IMR-90 (cell line): ENCODE data around the gene MPI. TPM values are rescaled to one million over a fixed set of nuclear protein-coding genes. Genes with fewer than 3 reads are reported as not detected.

Experiments
- ATAC-seq: fragments of 200-7000 bp; cut with Tn5 transposase; 2 replicates; pipeline ENCODE4 v1.9.1; 2020; ENCODE audit warnings: low read depth, mild to moderate bottlenecking, moderate library complexity
- BruUV-seq: library from RNA; stranded (reverse); fragments of 400-500 nt; replicated peaks from 2 replicates; lab custom pipeline; 2021; lab: Mats Ljungman, UMichigan
- CTCF ChIA-PET: fragments of 300-600 bp; formaldehyde crosslinking; extraction: SDS; loops from one replicate; lab custom pipeline; 2021; ENCODE audit warnings: antibody characterized with exemption; lab: Yijun Ruan, JAX
- POLR2A ChIA-PET: fragments of 300-600 bp; sonication (Branson Sonifier 250); formaldehyde crosslinking; loops from one replicate; lab custom pipeline; 2022; ENCODE audit warnings: antibody characterized with exemption; ENCODE audit not compliant: unreplicated experiment; lab: Charles Lee
- DNase-seq: peaks from one replicate; pipeline ENCODE4 v3.0.0; 2013
- H2AFZ ChIP-seq: replicated peaks from 2 replicates; pipeline ENCODE3; 2013; ENCODE audit warnings: low read length, mild to moderate bottlenecking; ENCODE audit not compliant: poor library complexity
- H2AK5ac ChIP-seq: 2 replicates; pipeline ENCODE4 v1.6.1; 2013; ENCODE audit warnings: low read depth, low read length, inconsistent platforms
- H2AK9ac ChIP-seq: replicated peaks from 2 replicates; pipeline ENCODE3; 2013; ENCODE audit warnings: mild to moderate bottlenecking, low read depth, low read length, moderate library complexity; ENCODE audit not compliant: poor library complexity
- H2BK120ac ChIP-seq: 2 replicates; pipeline ENCODE4 v1.6.1; 2013; ENCODE audit warnings: low read depth, low read length, inconsistent platforms
- H2BK15ac ChIP-seq: 3 replicates; pipeline ENCODE4 v1.6.1; 2013; ENCODE audit warnings: low read depth, low read length, inconsistent platforms
- H2BK20ac ChIP-seq: 2 replicates; pipeline ENCODE4 v1.6.1; 2013; ENCODE audit warnings: low read depth, mild to moderate bottlenecking, inconsistent platforms, low read length, moderate library complexity
- H2BK5ac ChIP-seq: 2 replicates; pipeline ENCODE4 v1.6.1; 2013; ENCODE audit warnings: mild to moderate bottlenecking, low read depth, low read length, inconsistent platforms; ENCODE audit not compliant: poor library complexity, severe bottlenecking
- H3K14ac ChIP-seq: replicated peaks from 2 replicates; pipeline ENCODE4 v1.6.1; 2013; ENCODE audit warnings: low read depth, low read length, inconsistent platforms
- H3K18ac ChIP-seq: 2 replicates; pipeline ENCODE4 v1.6.1; 2013; ENCODE audit warnings: low read depth, low read length, control low read depth
- H3K23ac ChIP-seq: 2 replicates; pipeline ENCODE4 v1.6.1; 2013; ENCODE audit warnings: low read depth, low read length, inconsistent platforms
- H3K27ac ChIP-seq: 2 replicates; pipeline ENCODE4 v1.5.1; 2013; ENCODE audit warnings: mild to moderate bottlenecking, control low read depth, low read length; ENCODE audit not compliant: insufficient read depth
- H3K27me3 ChIP-seq: 2 replicates; pipeline ENCODE4 v1.6.1; 2013; ENCODE audit warnings: low read length; ENCODE audit not compliant: control insufficient read depth, insufficient read depth
- H3K36me3 ChIP-seq: 2 replicates; pipeline ENCODE4 v1.6.1; 2013; ENCODE audit warnings: low read length, mixed read lengths; ENCODE audit not compliant: control insufficient read depth, insufficient read depth
- H3K4ac ChIP-seq: 2 replicates; pipeline ENCODE4 v1.6.1; 2013; ENCODE audit warnings: low read depth, low read length, inconsistent platforms
- H3K4me1 ChIP-seq: 2 replicates; pipeline ENCODE4 v1.6.1; 2013; ENCODE audit warnings: low read length, mixed read lengths; ENCODE audit not compliant: control insufficient read depth, insufficient read depth
- H3K4me2 ChIP-seq: 2 replicates; pipeline ENCODE4 v1.6.1; 2013; ENCODE audit warnings: low read depth, mild to moderate bottlenecking, control low read depth, low read length, moderate library complexity
- H3K4me3 ChIP-seq: 2 replicates; pipeline ENCODE4 v1.5.1; 2013; ENCODE audit warnings: low read depth, mild to moderate bottlenecking, control low read depth, low read length, moderate library complexity; ENCODE audit not compliant: insufficient read depth
- H3K56ac ChIP-seq: 2 replicates; pipeline ENCODE4 v1.6.1; 2013; ENCODE audit warnings: low read length, inconsistent platforms; ENCODE audit not compliant: insufficient read depth; ENCODE audit errors: extremely low read depth
- H3K79me1 ChIP-seq, 2 experiments: 2 replicates each; pipeline ENCODE4 v1.6.1; 2013; ENCODE audit warnings: low read length in 2 of 2, inconsistent platforms in 1 of 2, low read depth in 1 of 2
- H3K9ac ChIP-seq: 2 replicates; pipeline ENCODE4 v1.6.1; 2013; ENCODE audit warnings: low read depth, low read length, control low read depth
- H3K9me1 ChIP-seq: 2 replicates; pipeline ENCODE4 v1.6.1; 2013; ENCODE audit warnings: low read length, inconsistent platforms; ENCODE audit not compliant: insufficient read depth
- H3K9me3 ChIP-seq: 2 replicates; pipeline ENCODE4 v1.6.1; 2013; ENCODE audit warnings: low read length; ENCODE audit not compliant: control insufficient read depth, insufficient read depth
- H4K20me1 ChIP-seq: 2 replicates; pipeline ENCODE4 v1.6.1; 2013; ENCODE audit warnings: low read length, inconsistent platforms; ENCODE audit not compliant: insufficient read depth
- H4K5ac ChIP-seq: 2 replicates; pipeline ENCODE4 v1.6.1; 2013; ENCODE audit warnings: mild to moderate bottlenecking, low read depth, low read length, control low read depth
- H4K8ac ChIP-seq, 2 experiments: 2 replicates each; pipeline ENCODE4 v1.6.1; 2013; ENCODE audit warnings: low read depth in 2 of 2, low read length in 2 of 2, control low read depth in 1 of 2, inconsistent platforms in 1 of 2
- H4K91ac ChIP-seq: 2 replicates; pipeline ENCODE4 v1.6.1; 2013; ENCODE audit warnings: low read depth, low read length, inconsistent platforms; ENCODE audit not compliant: insufficient read depth
- BHLHE40 ChIP-seq: fragments of 150-350 bp; IDR thresholded peaks from 2 replicates; pipeline ENCODE4 v1.6.1; 2016; ENCODE audit warnings: mild to moderate bottlenecking, low read depth, low read length
- CEBPB ChIP-seq: IDR thresholded peaks from 2 replicates; pipeline ENCODE4 v1.6.1; 2012; ENCODE audit warnings: low read depth, low read length, improper control_type of control experiment
- CHD1 ChIP-seq: IDR thresholded peaks from 2 replicates; pipeline ENCODE4 v1.6.1; 2012; ENCODE audit warnings: low read depth, low read length, improper control_type of control experiment
- FOS ChIP-seq: fragments of 150-350 bp; IDR thresholded peaks from 2 replicates; pipeline ENCODE4 v1.6.1; 2016; ENCODE audit warnings: low read depth, low read length
- MAFK ChIP-seq: IDR thresholded peaks from 2 replicates; pipeline ENCODE4 v1.6.1; 2012; ENCODE audit warnings: low read depth, low read length, improper control_type of control experiment
- MAZ ChIP-seq: IDR thresholded peaks from 2 replicates; pipeline ENCODE4 v1.6.1; 2012; ENCODE audit warnings: low read depth, mild to moderate bottlenecking, low read length, improper control_type of control experiment, moderate library complexity, borderline replicate concordance
- MXI1 ChIP-seq: IDR thresholded peaks from 2 replicates; pipeline ENCODE4 v1.6.1; 2012; ENCODE audit warnings: low read depth, mild to moderate bottlenecking, low read length, moderate library complexity, borderline replicate concordance
- NFE2L2 ChIP-seq: fragments of 150-350 bp; IDR thresholded peaks from 2 replicates; pipeline ENCODE4 v1.6.1; 2016; ENCODE audit warnings: low read depth, mild to moderate bottlenecking, low read length
- POLR2A ChIP-seq: IDR thresholded peaks from 2 replicates; pipeline ENCODE4 v1.6.1; 2012; ENCODE audit warnings: mild to moderate bottlenecking, low read depth, low read length
- RAD21 ChIP-seq: IDR thresholded peaks from 2 replicates; pipeline ENCODE4 v1.6.1; 2012; ENCODE audit warnings: low read length, improper control_type of control experiment
- RCOR1 ChIP-seq: IDR thresholded peaks from 2 replicates; pipeline ENCODE4 v1.6.1; 2012; ENCODE audit warnings: mild to moderate bottlenecking, low read length, improper control_type of control experiment; ENCODE audit not compliant: insufficient replicate concordance
- RFX5 ChIP-seq: IDR thresholded peaks from 2 replicates; pipeline ENCODE4 v1.8.0; 2012; ENCODE audit warnings: low read depth, mild to moderate bottlenecking, low read length, moderate library complexity
- SMC3 ChIP-seq: fragments of 150-350 bp; IDR thresholded peaks from 2 replicates; pipeline ENCODE4 v1.6.1; 2016; ENCODE audit warnings: low read depth, mild to moderate bottlenecking, antibody characterized with exemption, low read length, moderate library complexity
- WGBS, 2 experiments: methylation state at CpG; one replicate each; pipeline versions ENCODE4 v1.1.5 to v1.1.7; 2013; ENCODE audit warnings: missing lambda C conversion rate in 2 of 2; ENCODE audit not compliant: insufficient read length in 1 of 2; ENCODE audit errors: extremely low coverage in 2 of 2; 5-methylcytosine and 5-hydroxymethylcytosine counted together
- dilution Hi-C: fragments of 300-500 bp; cut with HindIII; formaldehyde crosslinking; loops from one replicate; pipeline ENCODE4 v1.14.3; 2018; ENCODE audit warnings: low sequenced_read_pairs; ENCODE audit not compliant: unreplicated experiment
- in situ Hi-C: fragments of 300-500 bp; cut with MboI; formaldehyde crosslinking; loops from 3 replicates; pipeline ENCODE4 v1.14.3; 2019; ENCODE audit warnings: low sequenced_read_pairs, inconsistent platforms, mixed read lengths
- intact Hi-C: fragments of 100-400 bp; cut with micrococcal nuclease; formaldehyde crosslinking; loops from 2 replicates; pipeline ENCODE4 v1.10.0; 2022
- polyA plus RNA-seq, 3 experiments: library from polyadenylated mRNA; depleted of rRNA; stranded (reverse); fragments of >200 nt; gene quantifications; 2 replicates each; pipeline ENCODE4 v1.2.3, GENCODE V29; 2012; ENCODE audit warnings: low replicate concordance in 1 of 3
- total RNA-seq: library from RNA; depleted of rRNA; stranded (reverse); fragments of >200 nt; gene quantifications from 2 replicates; pipeline ENCODE4 v1.2.3, GENCODE V29; 2012
- TF ChIP-seq, protein P1 (sequence below): fragments of 150-350 bp; IDR thresholded peaks from 2 replicates; pipeline ENCODE4 v1.6.1; 2016; ENCODE audit warnings: low read depth, mild to moderate bottlenecking, low read length, moderate library complexity, borderline replicate concordance
- TF ChIP-seq, protein P2 (sequence below): fragments of 150-350 bp; IDR thresholded peaks from 2 replicates; pipeline ENCODE4 v1.6.1; 2017; ENCODE audit warnings: mild to moderate bottlenecking, antibody characterized with exemption, low read length, low read depth
- TF ChIP-seq, protein P3 (sequence below): conservative IDR thresholded peaks from 2 replicates; pipeline ENCODE4 v1.5.1; 2012; ENCODE audit warnings: mild to moderate bottlenecking, low read depth, low read length, improper control_type of control experiment

Gene MPI
- total and polyA plus RNA-seq, 2 of the 4 experiments (the other 2 are of a cell fraction): 80.1 to 91.8 TPM

DNA sequence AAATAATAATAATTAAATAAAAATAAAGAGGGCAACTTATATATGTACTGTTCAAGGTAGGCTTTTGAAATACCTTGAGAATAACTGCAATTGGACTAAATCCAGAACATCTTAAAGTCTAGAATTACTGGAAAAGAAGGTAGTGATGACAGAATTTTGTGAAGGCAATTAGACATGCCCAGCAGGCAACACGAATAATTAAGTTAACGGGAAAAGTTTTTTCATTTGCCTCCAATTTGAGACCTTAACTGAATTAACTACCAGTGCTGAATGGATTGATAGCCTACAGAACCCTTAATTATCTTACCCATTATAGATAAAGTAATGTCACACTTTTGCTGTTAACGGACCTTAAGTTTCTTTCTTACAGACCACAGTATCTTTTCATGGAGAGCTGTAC is 34.7 kb downstream of the MPI start:
- in situ Hi-C loops: no loop called here
- Histone ChIP-seq H3K79me1 (peaks cover 7 to 14% of the 10 kb centered on the region in 2 experiments; a peak in 3 of 4 replicates), H3K27ac (no peak overlapping the region), H2AK5ac (no peak overlapping the region), H3K18ac (no peak overlapping the region), H3K9ac (no peak overlapping the region), H3K27me3 (no peaks in the 10 kb centered on the region), H4K5ac (no peak overlapping the region), H4K8ac (no peak overlapping the region), H2BK5ac (no peak overlapping the region), H3K9me3 (no peaks in the 10 kb centered on the region), H3K4me1 (0 out of 2 replicates have a peak, but pooled peaks cover 2% of the 10 kb centered on the region), H2BK120ac (no peak overlapping the region), H4K91ac (no peak overlapping the region), H2BK20ac (no peak overlapping the region), H3K4me3 (no peak overlapping the region), H4K20me1 (peaks cover 6% of the 10 kb centered on the region; the same call in 1 of the 2 replicates), H2BK15ac (no peak overlapping the region), H3K56ac (no peak overlapping the region), H3K4ac (no peak overlapping the region), H2AK9ac (no peak overlapping the region), H2AFZ (no peak overlapping the region), H3K36me3 (peaks cover 37% of the 10 kb centered on the region), H3K23ac (no peak overlapping the region), H3K9me1 (0 out of 2 replicates have a peak, but pooled peaks cover 3% of the 10 kb centered on the region), H3K4me2 (no peak overlapping the region), H3K14ac (no peak overlapping the region)
- BruUV-seq: no TSS peak
- no CpG with 5 or more reads among the region's 3 CpGs for WGBS, 2 experiments
- TF ChIP-seq MXI1 (no peak), CEBPB (no peak), NFE2L2 (no peak), FOS (no peak), BHLHE40 (no peak), MAZ (no peak), RFX5 (no peak), RAD21 (no peak), RCOR1 (no peak), SMC3 (no peak), MAFK (no peak), POLR2A (no peak), CHD1 (no peak)
- TF ChIP-seq, protein P1, sequence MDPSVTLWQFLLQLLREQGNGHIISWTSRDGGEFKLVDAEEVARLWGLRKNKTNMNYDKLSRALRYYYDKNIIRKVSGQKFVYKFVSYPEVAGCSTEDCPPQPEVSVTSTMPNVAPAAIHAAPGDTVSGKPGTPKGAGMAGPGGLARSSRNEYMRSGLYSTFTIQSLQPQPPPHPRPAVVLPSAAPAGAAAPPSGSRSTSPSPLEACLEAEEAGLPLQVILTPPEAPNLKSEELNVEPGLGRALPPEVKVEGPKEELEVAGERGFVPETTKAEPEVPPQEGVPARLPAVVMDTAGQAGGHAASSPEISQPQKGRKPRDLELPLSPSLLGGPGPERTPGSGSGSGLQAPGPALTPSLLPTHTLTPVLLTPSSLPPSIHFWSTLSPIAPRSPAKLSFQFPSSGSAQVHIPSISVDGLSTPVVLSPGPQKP: no peak
- TF ChIP-seq, protein P2, sequence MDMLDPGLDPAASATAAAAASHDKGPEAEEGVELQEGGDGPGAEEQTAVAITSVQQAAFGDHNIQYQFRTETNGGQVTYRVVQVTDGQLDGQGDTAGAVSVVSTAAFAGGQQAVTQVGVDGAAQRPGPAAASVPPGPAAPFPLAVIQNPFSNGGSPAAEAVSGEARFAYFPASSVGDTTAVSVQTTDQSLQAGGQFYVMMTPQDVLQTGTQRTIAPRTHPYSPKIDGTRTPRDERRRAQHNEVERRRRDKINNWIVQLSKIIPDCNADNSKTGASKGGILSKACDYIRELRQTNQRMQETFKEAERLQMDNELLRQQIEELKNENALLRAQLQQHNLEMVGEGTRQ: no peak
- TF ChIP-seq, protein P3, sequence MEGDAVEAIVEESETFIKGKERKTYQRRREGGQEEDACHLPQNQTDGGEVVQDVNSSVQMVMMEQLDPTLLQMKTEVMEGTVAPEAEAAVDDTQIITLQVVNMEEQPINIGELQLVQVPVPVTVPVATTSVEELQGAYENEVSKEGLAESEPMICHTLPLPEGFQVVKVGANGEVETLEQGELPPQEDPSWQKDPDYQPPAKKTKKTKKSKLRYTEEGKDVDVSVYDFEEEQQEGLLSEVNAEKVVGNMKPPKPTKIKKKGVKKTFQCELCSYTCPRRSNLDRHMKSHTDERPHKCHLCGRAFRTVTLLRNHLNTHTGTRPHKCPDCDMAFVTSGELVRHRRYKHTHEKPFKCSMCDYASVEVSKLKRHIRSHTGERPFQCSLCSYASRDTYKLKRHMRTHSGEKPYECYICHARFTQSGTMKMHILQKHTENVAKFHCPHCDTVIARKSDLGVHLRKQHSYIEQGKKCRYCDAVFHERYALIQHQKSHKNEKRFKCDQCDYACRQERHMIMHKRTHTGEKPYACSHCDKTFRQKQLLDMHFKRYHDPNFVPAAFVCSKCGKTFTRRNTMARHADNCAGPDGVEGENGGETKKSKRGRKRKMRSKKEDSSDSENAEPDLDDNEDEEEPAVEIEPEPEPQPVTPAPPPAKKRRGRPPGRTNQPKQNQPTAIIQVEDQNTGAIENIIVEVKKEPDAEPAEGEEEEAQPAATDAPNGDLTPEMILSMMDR: no peak
- DNase-seq (no peak), ATAC-seq (no peak)
- dilution Hi-C loops: no loop called here
- intact Hi-C loops: no loop called here
- ChIA-PET CTCF (no interaction called here), POLR2A (interaction anchor here (0.6 kb wide), 1 partner anchor 25 kb away, joined by 3 read pairs; no protein-coding TSS in a partner anchor)
